CD4-positive, alpha-beta T cell treated with Interleukin-10 for 1 hour (primary cell): ENCODE results near the gene DGCR8.

Source experiments
- DNase-seq: peaks from one replicate; pipeline ENCODE4 v3.0.0-alpha.2; 2020

DGCR8 gene

DNA sequence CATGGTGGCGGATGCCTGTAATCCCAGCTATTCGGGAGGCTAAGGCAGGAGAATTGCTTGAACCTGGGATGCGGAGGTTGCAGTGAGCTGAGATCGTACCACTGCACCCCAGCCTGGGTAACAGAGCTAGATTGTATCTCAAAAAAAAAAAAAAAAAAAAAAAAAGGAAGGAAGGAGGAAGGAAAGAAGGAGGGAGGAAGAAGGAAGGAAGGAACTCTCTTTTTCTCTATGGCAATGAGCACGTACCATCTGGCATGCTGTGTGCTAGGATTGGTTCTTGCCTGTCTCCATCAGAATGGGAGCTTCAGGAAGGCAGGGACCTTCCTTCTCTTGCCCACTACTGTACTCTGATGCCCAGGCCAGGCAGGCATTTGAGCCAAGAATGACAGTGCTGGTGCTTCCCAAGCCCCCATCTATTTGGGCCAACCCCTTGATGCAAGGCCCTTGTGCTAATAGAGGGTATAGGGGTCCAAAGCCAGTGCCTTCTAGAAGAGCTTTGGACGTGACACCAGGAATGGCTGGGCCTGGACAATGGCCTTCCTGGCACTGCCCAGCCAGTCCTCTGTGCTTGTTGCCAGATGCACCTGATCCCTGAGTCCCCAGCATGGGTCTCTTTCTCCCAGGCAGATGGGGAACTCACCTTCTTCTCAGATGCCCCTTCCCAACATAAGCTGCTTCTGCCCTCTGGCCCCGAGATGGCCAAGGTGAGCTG, 10.6 kb upstream of the DGCR8 start:
- no peak for DNase-seq

DNA sequence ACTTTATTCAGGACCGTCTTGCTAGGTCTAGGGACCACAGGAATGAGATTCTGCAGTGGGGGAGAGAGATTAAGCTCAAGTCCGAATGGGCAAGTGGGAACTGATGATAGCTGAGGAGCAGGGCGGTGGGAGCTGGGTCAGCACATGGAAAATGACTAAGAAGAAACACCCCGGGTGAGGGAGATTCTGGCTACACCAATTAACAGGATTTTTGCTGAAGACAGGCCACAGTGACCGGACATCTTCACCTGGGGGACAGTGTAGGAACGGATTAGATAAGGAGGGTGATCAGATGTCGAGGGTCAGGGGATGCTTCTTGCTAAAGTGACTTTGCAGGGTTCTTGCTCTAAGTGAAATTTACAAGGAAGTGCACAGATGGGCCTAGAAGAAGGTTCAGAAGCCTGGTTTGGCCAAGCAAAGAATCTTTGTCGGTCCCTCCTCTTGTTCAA, 8.5 kb upstream of the DGCR8 start:
- no peak for DNase-seq

DNA sequence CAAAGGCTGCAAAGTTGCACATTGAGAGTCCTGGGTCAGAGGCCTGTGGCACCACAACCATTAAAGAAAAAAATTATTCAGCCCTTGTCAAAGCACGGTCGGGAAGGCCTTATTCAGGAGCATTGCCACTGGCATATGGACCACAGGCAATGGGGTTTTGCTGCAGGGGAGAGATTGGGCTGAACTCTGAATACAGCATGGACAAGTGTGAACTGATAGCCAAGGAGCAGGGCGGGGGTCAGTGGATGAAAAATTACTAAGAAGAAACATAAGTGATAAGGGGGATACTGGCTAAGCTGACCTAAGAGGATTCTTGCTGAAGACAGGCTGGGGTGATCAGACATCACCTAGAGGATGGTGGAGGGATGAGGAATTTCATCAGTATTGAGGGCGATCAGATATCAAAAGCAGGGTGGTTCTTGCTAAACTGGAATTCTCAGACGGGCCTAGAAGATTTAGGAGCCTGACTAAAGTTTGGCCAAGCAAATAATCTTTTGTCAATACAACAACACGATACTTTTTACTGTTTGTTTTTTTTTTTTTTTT, 3.3 kb upstream of the DGCR8 start:
- no peak for DNase-seq

DNA sequence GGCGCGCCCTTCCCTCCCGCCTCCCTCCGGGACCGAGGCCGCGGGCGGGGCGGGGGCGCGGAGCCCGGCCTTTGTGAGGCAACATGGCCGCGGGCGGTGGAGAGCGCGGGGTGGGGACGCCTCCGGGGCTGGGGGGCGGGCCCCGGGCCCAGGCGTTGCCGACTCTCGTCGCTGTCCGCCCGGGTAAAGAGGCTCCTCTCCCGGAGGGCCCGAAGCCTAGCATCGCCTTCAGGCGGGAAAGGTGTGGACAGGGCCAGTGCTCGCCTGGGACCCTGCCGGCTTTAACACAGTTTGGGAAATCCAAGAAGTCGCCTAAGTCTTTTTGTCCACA, 369 bp downstream of the DGCR8 start:
- DNase-seq: peak; percentile 75

GRCh38 chr22:20080776-20081654, 974 bp downstream of the DGCR8 start:
- DNase-seq: no peak

DNA sequence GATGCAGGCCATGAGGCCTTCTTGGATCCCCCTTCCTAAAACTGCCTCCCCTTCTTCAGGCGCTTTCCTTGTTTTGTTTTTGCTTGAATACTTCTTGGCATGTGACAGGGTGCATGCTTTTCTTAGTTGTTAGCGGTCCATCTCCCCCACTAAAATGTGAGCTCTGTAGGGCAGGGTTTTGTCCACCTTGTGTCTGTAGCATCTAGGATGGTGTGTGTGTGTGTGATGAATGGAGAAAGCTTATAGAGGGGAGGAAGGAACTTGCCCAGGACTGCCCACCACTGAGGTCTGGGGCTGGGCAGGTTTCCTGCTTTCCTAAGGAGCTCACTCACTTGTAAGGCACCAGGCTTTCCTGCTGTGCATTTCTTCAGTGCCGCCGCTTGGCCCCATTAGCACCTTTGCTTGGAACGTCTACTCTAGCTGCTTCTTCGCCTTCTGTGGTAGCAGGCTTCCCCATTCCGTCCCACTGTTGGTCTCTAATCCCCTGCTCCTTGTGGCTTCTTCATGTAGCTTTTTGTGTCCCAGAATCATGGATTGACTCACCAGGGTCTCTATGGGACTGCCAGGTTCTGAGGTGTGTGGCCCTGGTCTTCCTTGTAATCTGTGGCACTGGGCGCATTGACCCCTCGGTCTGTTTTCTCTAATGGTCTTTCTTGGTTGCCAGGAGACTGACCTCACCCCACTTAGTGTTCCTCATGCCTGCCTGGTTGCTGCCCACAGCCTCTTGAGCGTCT, 3.3 kb downstream of the DGCR8 start:
- DNase-seq: no peak

- DNase-seq: no peak
These were observed 4.0 kb downstream of the DGCR8 start for GRCh38 chr22:20083891-20084546.

GRCh38 chr22:20084547-20085413, 4.7 kb downstream of the DGCR8 start:
- DNase-seq: no peak

GRCh38 chr22:20085651-20086050, 5.6 kb downstream of the DGCR8 start:
- no peak for DNase-seq

DNA sequence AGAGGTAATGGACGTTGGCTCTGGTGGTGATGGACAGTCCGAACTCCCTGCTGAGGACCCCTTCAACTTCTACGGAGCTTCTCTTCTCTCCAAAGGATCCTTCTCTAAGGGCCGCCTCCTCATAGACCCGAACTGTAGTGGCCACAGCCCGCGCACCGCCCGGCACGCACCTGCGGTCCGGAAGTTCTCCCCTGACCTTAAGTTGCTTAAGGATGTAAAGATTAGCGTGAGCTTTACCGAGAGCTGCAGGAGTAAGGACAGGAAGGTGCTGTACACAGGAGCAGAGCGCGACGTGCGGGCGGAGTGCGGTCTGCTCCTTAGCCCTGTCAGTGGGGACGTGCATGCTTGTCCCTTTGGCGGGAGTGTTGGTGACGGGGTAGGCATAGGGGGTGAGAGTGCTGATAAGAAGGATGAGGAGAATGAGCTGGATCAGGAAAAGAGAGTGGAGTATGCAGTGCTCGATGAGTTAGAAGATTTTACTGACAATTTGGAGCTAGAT, 6.1 kb downstream of the DGCR8 start:
- no peak for DNase-seq

DNA sequence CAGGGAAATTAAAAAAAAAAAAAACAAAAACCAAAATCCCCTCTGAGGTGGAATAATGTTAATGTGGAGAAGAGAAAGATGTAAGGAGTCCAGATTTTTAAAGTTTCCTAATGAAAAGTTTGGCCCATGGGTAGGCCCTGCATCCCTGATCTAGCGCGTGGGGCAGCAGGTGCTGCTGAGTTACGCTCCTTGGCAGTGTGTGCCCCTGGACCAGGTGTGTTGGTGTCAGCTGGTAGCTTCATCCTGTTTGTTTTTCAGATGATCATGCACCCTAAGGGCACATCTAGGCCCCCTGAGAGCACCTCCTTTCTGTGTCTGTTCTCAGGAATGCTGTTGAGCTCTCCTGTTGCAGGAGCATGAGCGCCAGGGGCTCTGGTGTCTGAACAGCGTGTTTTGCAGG, 6.7 kb downstream of the DGCR8 start:
- no peak for DNase-seq

GRCh38 chr22:20087319-20088262, 7.5 kb downstream of the DGCR8 start:
- no peak for DNase-seq

GRCh38 chr22:20088263-20088648, 8.2 kb downstream of the DGCR8 start:
- no peak for DNase-seq

DNA sequence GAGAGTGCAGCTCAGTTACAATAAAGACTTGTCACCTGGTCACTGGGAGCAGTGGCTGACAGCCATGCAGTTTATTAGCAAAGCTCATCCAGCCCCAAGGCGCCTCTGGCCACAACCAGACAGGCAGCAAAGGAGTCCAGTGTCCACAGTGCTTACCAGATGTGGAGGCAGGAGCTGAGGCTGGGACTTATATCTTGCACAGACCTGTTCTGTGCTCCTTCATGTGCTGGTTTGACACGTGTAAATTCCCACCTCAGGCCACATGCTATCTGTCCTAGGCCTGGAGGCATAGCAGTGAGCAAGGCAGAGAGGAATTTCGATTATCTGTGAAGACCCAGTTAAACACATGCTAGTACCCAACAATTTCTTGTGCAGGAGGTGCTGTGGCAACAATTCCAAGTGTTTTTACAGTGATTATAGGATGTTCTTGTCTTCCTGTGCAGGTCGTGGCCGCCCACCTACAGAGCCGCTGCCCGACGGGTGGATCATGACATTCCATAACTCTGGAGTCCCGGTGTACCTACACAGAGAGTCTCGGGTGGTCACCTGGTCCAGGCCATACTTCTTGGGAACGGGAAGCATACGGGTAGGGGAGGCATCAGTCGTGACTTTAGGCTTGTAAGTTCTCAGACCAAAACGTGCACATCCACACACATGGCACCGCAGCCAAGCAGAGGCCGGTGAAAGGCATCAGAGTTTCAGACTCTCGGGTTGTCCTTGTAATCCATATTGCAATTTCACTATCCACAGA, 9.4 kb downstream of the DGCR8 start:
- no peak for DNase-seq

GRCh38 chr22:20089977-20090729, 10.1 kb downstream of the DGCR8 start:
- no peak for DNase-seq

DNA sequence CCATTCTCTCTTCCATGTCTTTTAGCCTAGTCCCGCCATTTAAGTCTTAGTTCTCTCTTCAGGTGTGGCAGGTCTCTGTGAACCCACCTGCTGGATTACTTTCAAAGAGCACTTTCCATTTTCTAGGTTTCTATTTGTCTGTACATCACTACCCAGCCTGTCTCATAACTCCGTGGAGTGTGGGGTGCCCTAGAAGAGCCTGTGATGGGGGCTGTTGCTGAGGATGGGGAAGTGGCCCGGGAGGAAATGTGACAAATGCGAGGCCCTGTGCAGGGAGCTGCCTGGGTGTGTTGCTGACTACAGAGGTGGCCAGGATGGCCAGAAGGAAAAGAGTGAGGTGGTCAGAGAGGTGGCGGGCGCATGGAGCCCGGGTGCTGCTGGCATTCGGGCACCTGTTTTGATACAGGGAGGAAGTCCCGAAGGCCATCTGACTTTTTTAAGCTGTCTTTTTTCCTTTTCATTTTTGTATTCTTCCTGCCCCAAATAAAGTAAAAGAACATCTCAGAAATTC, 10.7 kb downstream of the DGCR8 start:
- DNase-seq: no peak

DNA sequence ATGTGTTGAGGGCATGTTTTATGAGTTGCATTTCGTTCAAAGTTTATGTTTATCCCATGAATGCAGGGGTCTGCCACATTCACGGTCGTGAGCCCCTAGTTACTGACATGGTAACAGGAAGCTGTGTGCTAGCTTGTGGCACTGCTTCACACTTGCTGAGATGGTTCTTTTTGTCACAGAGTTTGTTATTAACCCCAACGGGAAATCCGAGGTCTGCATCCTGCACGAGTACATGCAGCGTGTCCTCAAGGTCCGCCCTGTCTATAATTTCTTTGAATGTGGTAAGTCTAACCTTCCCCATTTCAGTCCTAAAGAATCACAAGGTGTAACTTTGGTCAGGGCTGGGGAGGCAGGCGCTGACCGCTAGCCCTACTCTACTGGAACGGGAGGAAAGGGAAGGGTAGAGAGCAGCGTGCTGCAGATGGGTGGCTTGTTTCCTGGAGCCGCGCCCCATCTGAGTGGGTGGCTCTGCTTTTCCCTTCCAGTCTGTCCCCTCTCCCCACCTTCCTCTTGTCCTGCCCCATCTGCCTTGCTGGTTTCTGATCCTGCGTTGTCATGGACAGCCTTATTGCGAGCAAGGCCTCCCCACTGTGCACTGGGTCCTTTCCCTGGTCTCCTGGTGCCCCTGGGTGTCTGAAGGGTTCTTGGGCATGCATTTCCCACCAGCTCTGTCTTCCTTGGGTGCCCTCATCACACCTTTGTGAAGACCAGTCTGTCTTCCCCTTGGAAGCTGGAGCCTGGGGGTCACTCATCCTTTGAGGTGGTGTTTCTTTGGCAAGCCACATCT, 11.8 kb downstream of the DGCR8 start:
- DNase-seq: peak; percentile 39

DNA sequence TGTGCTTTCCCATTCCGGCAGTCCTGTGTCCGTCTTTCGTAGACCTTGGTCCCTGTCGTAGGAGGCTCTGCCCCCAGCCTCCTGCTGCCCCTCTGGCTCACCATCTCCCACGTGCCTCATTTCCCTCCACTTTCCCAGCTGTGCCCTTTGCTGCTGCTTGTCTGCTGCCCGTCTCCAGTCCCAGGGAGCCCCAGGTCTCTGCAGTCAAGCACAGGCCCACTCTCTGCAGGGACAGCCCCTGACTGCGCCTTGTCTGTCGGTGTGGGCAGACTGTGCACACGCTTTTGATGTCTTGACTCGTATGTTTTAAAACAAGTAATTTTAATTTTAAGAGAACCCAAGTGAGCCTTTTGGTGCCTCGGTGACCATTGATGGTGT, 12.4 kb downstream of the DGCR8 start:
- no peak for DNase-seq
